Measurements from ENCODE around the gene PTPRN2.
"Not testable (repeated sequence)": the region's sequence is repeated elsewhere in the genome, so short reads cannot be mapped to it uniquely, and the experiment has no call there.

The PTPRN2 gene

GRCh38 chr7:158264881-158265742, 322.5 kb downstream of the PTPRN2 start:
- no peak for DNase-seq (ENCODE audit: low spot score)

DNA sequence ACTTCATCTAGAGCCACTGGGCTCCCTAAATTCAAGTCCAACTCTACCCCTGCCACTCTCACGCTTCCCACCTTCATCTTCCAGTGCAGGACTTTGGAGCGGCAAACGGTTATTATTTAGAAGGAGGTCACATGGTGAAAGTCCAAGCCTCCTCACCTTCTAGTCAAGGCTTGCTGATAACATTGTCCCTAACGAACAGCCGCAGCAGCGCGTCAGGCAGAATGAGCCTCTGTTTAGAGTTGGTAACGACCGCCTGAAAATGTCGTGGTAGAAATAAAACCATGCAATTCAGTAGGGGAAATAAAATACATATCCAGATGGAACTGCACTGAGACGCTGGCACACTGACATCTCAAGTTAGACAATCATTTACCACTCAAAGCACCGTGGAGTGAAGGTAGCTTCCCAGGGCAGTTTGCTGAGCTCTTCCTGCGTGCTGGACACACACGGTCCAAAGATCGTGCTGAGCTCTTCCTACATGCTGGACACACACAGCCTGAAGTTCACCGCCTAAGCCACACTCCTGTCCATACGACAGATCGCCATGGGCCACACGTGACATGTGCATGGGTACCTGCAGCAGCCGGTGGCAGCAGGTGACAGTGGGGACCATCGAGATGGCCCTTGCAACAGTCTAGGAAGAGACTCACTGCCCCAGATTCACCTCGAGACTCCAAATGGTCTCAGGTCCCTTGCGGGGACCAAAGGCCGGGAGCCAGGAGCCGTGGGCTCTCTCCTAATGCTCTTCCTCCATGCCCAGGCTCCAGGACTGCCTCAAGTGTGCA, 323.5 kb downstream of the PTPRN2 start:
- DNase-seq (ENCODE audit: low spot score) = no peak

DNA sequence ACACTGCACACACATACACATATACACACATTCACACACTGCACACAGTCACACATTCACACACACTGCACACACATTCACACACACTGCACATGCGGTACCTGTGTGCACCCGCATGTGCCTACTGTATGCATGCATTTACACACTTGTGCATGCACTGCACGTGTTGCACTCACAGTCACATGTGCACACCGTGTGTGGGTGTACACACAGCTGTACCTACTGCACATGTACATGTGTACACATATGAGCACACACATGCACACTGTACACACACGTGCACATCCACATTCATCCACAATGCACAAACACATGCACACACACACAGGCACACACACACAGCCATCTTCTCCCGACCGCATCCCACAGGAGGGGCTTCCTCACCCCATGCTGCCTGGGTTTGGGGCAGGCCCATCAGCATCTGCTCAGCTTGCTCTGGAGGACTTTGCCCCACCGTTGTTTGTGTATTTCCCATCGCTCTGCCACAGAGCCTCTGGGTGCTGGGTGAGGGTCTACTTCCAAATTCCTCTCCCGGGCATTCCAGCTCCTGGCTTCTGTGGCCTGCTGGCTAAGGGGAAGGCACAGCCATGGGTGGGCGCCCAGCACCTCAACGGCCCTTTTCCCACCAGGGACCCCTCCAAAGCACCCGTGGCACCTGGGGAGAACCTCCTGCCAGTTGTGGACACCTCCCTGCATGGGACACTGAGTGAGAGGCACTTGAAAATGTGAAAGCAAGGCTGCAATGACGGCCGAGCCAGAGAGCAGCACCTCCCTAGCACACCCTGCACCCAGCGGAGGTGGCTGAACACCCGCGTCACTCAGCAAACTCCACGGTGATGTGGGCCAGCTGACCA, 324.3 kb downstream of the PTPRN2 start:
- DNase-seq (ENCODE audit: low spot score) = no peak

DNA sequence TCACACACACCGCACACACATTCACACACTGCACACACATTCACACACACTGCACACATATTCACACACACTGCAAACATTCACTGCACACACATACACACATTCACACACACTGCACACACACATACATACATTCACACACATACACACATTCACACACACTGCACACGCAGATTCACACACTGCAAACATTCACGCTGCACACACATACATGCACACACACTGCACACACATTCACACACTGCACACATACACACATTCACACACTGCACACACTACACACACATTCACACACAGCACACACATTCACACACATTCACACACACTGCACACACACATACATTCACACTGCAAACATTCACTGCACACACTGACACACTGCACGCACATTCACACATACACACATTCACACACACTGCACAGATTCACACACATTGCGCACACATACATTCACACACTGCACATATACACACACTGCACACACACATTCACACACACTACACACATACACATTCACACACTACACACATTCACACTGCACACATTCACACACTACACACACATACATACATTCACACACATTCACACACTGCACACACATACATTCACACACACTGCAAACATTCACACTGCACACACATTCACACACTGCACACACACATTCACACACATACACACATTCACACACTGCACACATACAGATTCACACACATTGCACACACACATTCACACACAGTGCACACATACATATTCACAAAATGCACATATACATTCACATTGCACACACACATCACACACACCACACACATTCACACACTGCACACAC, 325.1 kb downstream of the PTPRN2 start:
- no peak for DNase-seq (ENCODE audit: low spot score)

DNA sequence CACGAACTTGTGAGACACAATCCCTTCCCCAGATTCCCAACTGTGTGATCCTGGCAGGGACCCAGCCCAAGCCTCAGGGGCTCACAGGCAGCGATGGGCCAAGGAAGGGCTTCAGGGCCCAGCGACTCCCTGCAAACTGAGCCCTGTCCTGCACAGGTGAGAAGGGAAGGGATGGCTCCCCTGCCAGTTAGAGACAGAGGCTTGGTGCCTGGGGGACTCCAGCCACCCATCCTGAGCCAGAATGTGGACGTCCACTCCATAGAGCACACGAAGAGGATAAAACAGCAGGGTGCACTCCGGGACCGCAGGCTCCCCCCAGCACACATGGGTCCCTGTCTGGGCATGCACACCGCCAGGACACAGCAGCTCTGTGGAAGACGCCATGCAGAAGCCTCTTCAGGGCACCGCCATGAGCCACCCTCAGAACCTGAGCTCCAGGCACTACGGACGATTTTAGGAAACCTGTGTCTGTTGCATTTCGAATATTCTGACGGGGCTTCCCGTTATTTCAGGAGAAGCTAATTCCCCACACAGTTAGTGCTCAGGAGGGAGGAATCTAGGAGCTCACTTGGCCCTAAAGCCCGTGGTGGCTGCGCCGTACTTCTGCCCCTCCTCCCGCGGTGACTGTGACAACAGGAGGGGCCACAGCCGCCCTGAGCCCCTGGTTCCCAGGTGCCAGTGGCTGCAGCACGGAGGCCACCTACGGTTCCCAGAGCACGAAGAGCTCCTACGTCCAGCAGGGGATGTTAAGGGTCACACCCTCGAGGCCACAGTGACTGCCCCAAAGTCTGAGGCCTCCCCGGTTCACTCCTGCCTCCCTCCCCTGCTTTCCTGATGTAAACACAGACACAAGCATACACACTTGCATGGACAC, 326.0 kb downstream of the PTPRN2 start:
- no peak for DNase-seq (ENCODE audit: low spot score)

DNA sequence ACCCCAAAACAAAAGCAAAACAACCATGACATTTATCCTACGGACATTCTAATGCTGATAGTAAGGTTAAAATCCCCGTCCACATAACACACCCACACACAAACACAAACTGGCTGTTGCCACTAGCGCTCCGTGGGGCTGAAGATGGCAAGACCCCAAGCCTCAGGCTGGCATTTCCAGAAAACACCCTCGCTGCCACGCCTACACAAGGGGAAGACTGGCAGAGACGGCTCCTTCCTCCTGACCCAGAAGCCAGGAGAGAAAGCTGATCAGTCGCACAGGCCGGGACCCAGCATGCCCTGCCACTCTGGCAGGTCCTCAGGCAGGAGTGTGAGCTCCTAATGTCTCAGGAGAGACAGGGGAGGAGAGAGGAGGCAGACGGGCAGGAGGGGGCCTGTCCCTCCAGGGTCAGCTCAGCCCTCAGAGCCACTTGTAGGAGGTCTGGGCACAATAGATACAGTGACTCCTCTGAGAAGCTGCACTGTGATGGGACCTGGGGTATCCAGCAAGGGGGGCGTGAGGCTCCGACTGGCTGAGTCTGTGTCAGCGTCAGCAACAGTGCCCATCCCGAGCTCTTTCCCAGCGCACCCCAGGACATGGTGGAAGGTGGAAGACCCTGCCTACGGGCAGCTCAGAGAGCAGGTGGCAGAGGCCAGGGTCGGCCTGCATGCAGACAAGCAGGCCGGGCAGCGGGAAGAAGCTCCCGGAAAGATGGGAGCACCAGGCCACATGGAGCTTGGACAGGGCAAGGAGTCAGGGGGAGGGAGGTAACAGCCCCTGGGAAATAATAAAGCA, 326.9 kb downstream of the PTPRN2 start:
- no peak for DNase-seq (ENCODE audit: low spot score)

DNA sequence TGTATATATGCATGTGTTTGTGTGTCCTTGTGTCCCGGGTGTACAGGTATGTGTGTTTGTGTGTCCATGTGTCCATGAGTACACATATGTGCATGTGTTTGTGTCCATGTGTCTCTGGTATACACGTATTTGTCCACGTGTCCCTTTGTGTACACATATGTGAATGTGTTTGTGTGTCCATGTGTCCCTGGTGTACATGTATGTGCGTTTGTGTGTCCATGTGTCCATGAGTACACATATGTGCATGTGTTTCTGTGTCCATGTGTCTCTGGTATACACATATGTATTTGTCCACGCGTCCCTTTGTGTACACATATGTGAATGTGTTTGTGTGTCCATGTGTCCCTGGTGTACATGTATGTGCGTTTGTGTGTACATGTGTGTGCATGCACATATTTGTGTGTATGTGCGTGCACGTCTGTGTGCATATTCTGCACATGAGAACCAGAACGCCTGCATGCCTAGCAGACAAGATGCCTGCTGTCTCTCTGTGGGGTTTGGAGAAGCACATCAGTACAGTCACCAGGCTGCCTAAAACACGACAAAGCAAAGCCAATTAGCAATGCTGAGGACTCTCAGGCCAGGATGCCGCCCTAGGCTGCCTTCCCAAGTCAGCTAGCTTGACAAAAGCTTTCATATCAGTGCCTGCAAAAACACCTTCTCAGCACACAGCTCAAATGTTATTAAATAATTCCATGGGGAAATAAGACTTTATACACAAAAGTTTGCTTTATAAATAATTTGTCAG, 327.8 kb downstream of the PTPRN2 start:
- no peak for DNase-seq (ENCODE audit: low spot score)

GRCh38 chr7:158259141-158259540, 328.5 kb downstream of the PTPRN2 start:
- DNase-seq (ENCODE audit: low spot score) = no peak

- no peak for DNase-seq (ENCODE audit: low spot score)
These were observed 329.1 kb downstream of the PTPRN2 start for GRCh38 chr7:158258411-158259130.

GRCh38 chr7:158257516-158258410, 329.9 kb downstream of the PTPRN2 start:
- no peak for DNase-seq (ENCODE audit: low spot score)

DNA sequence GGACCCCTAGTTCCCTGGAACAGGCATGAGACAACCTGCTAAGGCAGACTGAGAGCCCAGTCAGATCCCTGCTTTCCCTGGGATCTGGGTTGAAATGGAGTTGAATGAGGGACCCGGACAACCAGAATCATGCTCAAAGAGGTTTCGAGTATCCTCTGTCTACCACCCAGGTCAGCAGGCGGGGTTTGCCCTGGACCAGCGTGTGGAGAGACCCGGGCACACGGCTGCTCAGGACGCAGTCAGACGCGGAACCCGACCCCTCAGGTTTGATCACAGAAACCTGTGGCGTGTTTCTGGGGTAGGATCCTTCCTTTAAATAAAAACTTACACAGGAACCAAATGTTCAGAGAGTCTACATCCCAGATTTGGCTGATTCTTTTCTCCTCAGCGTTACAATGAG, 330.6 kb downstream of the PTPRN2 start:
- DNase-seq (ENCODE audit: low spot score) = no peak

GRCh38 chr7:158256091-158256816, 331.4 kb downstream of the PTPRN2 start:
- DNase-seq (ENCODE audit: low spot score) = no peak

GRCh38 chr7:158255558-158255957, 332.1 kb downstream of the PTPRN2 start:
- no peak for DNase-seq (ENCODE audit: low spot score)

GRCh38 chr7:158255156-158255555, 332.5 kb downstream of the PTPRN2 start:
- no peak for DNase-seq (ENCODE audit: low spot score)

- not testable (repeated sequence) for DNase-seq (ENCODE audit: low spot score)
These were observed 334.0 kb downstream of the PTPRN2 start for GRCh38 chr7:158253670-158254045.
